ENCODE data around the gene GADD45B.

- no peak for TF ChIP-seq CTCF (IDR thresholded peaks at IDR 0.05; ENCODE audit: low read depth, low read length)
- no peak for TF ChIP-seq POLR2A (IDR thresholded peaks at IDR 0.05; ENCODE audit: extremely low read depth, insufficient read length)
Measured at GRCh38 chr19:2524361-2524839, 48.5 kb downstream of the GADD45B start.
